GM18526 (cell line): Measurements from ENCODE around the gene GLDN.

Experiments
- POLR2A ChIP-seq: IDR thresholded peaks from 3 replicates; pipeline ENCODE4 v1.6.1; 2011; ENCODE audit not compliant: insufficient read length; ENCODE audit errors: extremely low read depth

GLDN gene

DNA sequence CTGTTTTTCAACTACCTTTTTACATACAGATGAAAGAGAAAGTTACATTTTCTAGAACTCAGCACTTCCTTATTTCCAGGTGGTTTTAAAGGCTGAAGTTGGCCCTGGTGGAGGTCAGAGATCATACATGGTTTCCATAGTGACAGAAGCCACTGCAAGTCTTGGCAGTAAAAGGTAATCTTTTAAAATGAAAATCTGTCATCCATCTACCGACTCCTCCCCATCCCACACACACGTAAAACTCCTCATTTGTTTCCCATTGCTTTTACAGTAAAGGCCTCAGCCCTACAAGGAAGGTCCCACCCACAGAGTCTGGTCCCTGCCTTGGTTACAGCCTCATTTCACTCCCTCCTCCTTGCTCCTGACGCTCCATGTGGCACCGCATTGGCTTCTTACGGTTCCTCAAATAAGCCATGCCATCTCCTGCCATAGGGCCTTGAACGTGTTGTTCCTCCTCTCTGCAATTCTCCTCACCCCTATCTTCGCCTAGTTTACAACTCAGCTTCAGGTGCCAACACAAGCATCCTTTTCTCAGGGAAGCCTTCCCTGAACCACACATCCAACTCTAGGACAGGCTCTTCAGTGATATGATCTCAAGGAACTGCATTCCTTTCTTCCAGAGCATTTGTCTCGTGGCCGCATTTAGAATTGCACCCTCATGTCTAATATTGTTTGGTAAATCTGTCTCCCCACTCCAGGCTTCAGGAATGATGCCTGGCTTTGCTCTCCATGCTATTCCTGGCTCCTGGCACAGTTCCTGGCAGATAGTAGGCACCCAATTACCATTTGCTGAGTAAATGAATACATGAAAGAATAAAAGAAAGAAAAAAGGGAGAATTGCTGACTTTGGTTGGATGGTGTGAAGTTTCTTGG lies 5.7 kb upstream of the GLDN start:
- TF ChIP-seq POLR2A, result no peak

DNA sequence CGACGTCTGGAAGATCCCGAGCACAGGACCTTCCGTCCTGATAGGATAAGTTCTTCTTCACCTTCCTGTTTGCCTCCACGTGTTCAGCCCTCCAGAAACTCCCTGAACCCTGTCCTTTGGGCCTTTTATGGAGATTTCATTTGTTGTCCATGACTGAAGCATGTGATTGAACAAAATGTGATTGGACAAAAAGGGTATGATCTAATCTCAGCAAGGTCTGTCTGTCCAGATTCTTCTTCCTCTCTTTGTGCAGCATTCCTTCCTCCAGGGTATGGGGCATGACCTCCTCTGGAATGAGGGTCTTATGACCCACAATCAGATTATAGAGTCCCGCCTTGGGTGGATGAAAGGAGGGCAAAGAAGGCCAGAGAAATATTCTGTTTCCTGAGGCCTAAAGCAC lies 3.0 kb upstream of the GLDN start, which contains the start of gene CYP19A1:
Gene CYP19A1, minus strand, starts transcription at position 101 of the 400 bp plus-strand sequence. CDS start 95,684 bp downstream, outside the sequence.
- no peak for TF ChIP-seq POLR2A

DNA sequence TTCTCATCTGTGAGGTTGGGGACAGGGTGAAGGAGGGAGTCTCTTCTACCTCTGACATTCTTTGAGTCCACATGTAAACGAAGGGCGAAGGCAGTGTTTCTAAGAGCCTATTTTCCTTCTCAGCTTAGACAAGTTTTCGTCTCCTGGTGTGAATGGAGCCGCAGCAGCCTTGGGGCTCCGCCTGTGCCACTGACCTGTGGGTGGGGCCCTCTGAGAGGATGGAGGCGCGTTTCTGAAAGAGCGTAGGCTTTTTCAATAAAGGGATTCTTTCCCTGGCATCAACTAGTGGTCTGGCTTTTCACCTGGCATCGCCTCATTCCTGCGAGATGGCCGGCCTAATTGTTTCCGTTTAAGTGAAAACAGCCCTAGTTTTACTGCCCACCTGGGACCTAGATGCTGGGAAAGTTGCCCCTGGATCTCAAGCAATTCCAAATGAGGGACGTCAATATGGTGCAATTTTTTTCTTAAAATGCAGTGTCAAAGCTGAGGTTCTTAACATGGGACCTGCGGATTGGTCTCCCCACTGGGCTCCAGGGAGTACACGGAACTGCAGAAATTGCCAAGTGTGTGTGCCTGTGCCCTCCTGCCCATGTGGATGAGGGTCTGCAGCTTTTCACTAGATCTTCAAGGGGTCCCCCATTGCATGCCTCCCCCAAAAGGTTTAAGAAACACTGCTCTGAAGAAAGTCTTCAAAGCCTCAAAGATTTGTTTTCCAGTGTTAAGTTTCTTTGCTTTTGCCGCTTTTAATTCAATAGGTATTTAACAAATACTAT lies 958 bp downstream of the GLDN start:
- TF ChIP-seq POLR2A, result no peak

DNA sequence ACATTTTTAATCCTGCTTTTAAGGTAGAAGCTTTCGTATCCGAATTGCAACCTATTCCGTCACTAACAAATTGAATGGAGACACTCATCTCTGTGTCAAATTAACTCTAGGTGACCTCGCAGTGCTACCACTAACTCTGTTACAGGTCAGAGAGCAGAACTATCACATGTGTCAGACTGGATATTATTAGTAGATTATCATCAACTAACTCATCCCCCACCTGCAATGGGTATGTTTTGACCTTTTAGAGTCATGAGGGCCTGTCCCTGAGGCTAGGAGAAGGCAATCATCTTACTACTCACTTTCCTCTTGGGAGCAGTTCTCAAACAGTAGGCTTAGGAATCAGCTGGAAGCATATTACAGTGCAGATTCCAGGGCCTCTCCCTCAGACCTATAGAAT lies 2.0 kb downstream of the GLDN start:
- no peak for TF ChIP-seq POLR2A

DNA sequence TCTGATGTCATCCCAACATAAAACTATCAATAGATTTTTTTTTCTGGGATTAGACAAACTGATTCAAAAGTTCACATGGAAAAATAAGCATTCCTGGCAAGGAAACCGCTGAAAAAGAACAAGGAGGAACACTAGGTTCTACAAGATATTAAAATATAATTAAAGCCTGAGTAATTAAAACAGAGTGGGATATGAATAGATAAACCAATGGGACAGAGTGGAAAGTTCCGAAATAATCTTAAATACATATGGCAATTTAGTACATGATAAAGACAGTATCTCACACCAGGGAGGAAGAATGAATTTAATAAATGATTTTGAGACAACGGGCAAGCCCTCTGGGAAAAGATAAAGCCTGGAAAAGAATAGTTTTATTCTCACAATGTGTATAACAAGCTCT lies 4.7 kb downstream of the GLDN start:
- TF ChIP-seq POLR2A, result no peak

DNA sequence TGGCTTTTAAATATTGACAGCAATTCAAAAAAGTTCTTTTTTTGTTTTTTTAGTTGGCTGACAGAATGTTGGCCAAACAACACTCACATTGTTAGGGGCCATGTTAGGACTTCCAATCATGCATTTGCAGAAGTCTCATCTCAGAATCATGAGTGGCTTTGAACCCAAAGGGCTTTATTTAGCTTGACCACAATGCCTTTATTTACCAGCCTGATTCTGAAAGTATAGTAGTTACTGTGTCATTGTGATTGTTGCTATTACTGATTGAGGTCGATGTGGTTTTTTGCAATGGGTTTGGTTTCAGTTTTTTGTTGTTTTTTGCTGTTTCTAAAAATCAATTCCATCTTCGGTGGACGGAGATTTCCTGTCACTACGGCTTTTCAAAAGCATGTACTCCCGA lies 7.2 kb downstream of the GLDN start:
- no peak for TF ChIP-seq POLR2A

DNA sequence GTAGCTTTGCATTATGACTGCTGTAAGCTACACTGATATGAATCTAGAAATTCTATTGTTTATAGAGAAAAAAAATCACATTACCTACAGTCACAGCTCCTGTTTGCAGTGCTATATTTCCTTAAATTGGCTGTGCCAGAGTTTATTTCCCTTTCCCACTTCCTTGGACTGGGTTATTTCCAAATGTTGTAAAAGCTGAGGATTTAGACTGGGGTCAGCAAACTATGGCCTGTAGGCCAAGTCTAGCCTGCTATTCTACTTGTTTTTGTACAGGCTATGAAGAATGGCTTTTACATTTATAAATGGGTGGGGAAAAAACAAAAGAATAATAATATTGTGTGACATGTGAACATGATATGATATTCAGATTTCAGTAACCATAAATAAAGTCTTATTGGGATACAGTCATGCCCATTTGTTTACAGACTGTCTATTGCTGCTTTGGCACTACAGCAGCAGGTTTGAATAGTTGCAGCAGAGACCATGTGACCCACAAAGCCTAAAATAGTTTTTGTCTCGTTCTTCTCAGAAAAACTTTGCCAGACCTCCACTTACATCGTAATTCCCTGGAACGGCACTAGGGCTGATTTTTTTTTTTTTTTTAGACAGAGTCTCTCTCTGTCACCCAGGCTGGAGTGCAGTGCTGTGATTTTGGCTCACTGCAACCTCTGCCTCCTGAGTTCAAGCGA lies 7.8 kb downstream of the GLDN start:
- no peak for TF ChIP-seq POLR2A

DNA sequence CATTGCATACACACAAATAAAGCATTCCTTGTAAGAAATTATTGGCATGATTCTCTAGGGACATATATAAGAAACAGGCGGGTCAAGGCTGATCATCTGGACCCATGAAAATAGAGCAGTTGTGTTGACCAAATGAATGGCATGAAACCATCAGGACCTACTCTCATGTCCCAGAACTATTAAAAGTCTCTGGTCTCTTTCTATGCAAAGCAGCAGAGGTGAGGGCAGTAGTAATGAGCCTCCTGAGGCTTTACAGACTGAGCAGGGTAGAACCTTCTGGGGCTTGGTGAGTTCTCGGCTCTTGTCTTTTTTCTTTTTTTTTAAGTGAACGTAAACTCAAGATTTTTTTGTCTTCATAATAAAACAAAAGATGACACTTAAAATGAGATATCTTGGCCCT lies 9.3 kb downstream of the GLDN start:
- TF ChIP-seq POLR2A, result no peak

DNA sequence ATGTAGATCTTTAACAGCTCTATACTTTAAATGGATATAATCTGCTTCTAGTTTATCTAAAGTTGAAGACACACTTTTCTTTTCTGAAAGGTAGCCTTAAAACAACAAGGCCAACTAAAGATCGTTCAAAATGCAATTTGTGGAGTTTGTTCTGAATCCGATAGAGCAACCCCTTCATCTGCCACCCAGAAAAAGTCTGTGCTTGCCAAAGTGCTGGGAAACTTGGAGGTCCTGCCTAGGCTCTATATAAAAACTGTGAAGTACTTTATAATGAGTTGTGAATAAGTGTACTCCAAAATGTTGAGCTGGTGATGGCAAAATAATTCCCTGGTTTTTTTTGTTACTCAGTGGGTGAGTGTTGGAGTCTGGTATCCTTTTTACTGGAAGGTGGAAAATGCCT lies 12.5 kb downstream of the GLDN start:
- no peak for TF ChIP-seq POLR2A

DNA sequence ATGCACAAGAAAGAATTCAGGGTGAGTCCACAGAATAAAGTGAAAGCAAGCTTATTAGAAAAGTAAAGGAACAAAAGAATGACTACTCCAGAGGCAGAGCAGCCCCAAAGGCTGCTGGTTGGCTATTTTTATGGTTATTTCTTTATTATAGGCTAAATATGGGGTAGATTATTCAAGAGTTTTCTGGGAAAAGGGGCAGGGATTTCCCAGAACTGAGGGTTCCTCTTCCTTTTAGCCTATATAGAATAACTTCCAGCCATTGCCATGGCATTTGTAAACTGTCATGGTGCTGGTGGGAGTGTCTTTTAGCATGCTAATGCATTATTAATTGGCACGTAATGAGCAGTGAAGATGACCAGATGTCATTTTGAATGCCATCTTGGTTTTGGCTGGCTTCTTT lies 13.6 kb downstream of the GLDN start:
- TF ChIP-seq POLR2A, result no peak

DNA sequence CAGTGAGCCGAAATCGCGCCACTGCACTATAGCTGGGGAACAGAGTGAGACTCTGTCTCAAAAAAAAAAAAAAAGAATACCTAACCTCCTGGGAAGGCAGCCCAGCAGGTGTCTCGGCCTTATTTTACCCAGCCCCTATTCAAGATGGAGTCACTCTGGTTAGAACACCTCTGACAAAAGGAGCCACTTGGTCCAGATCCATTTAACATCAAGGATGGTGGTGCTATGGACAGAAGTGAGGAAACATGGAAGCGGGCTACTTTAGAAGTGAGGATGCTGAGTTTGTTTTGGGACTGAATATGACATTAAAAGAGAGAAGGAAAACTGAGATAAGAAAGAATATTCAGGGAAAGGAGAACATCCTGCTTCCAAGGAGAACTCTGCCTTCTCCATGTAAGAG lies 14.7 kb downstream of the GLDN start:
- no peak for TF ChIP-seq POLR2A

DNA sequence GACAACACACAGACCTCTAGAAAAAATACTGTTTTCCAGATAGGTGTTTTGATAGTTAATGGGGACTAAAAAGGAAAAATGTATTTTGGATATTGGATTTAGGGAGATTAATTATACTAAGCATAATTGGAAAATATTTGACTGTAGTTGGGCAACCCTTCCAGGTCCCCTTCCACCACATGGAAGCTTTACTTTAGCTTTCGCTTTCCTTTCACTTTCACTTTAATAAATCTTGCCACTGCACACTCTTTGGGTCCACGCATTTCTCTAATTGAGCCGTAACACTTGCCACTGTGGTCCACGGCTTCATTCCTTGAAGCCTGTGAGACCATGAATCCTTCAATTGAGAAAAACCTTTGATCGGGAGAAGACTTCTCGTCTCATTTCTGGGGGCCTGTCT lies 15.5 kb downstream of the GLDN start:
- TF ChIP-seq POLR2A, result no peak

DNA sequence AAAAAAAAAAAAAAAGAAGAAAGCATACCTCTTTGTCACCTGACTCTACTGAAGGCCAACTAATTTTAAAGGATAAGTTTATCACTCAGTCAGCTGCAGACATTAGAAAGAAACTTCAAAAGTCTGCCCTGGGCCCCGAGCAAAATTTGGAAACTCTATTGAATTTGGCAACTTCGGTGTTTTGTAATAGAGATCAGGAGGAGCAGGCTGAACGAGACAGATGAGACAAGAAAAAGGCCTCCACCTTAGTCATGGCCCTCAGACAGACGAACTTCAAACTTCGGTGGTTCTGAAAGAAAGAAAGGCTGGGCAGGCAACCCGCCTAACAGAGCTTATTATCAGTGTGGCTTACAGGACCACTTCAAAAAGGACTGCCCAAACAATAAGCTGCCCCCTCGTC lies 18.5 kb downstream of the GLDN start:
- no peak for TF ChIP-seq POLR2A

DNA sequence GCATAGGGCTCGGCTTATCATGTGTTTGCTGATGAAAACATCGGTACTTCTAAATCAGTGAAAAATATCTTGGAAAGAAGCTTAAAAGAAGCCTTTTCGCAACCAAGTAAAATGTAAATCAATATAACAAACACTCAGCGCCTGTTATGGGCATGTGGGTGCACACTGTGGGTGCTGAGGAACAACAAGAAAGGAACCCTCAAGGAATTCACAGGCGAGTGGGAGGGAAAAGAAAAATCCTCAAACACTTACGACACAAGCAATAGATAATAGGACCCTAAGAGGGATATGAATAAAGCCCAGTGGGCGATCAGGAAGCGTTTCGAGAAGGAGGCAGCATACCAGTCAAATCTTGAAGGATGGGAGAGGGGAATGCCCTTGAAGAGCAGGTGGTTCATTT lies 21.9 kb downstream of the GLDN start:
- no peak for TF ChIP-seq POLR2A

DNA sequence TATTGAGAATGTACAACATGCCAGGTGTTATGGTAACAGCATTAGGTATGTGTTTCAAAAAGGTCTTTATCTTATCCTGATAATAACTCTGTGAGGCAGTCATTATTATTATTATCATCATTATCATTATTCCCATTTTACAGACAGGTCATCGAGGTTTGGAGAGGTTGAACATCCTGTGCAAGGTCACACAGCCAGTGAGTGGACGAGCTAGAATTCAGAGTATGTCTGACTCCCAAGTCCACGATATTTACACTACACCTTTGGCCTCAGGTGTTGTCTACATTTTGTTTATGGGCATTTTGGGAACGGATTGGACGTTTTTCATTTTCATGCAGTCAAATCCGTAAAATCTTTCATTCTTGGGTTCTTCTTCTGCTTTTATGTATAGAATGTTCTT lies 24.0 kb downstream of the GLDN start:
- no peak for TF ChIP-seq POLR2A

DNA sequence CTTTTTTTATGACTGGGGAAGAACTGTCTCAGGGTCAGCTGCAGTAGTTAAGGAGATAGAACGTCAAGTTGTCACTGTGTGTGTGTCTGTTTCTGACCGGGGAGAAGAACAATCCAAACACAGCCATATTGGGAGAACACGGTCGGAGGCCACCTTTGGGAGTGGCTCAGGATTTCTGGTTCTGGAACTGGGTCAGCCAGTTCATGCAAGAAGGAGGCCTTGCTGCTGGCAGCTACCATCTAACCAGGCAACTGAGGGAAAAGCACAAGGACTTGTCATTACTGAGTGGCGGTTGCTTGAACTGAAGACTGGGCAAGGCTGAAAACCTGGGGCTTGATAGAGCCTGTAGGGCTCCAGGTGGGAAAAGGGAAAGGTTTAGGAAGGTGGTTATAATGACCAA lies 24.6 kb downstream of the GLDN start:
- TF ChIP-seq POLR2A, result no peak
